MM.1S (cell line): ENCODE measurements around the gene PRKAG2.

ENCODE experiments used
- DNase-seq: peaks from one replicate; pipeline ENCODE4 v3.0.0-alpha.2; 2015
- H2AFZ ChIP-seq: fragments of 300-600 bp; sonication (generic); 2 replicates; pipeline ENCODE4 v1.6.0; 2016; ENCODE audit warnings: antibody characterized with exemption, low read length
- H3F3A ChIP-seq: fragments of 300-600 bp; sonication (generic); 2 replicates; pipeline ENCODE4 v1.6.1; 2016; ENCODE audit warnings: mild to moderate bottlenecking, antibody characterized with exemption, low read length, moderate library complexity, mixed read lengths; ENCODE audit not compliant: insufficient read depth
- H3K27ac ChIP-seq: fragments of 300-600 bp; sonication (generic); 2 replicates; pipeline ENCODE4 v1.5.1; 2016; ENCODE audit warnings: mild to moderate bottlenecking, low read length
- H3K27me3 ChIP-seq: fragments of 300-600 bp; sonication (generic); replicated peaks from 2 replicates; pipeline ENCODE4 v1.6.0; 2016; ENCODE audit warnings: low read length; ENCODE audit not compliant: insufficient read depth
- H3K36me3 ChIP-seq: fragments of 300-600 bp; sonication (generic); replicated peaks from 2 replicates; pipeline ENCODE4 v1.6.1; 2016; ENCODE audit warnings: mild to moderate bottlenecking, low read length, mixed read lengths; ENCODE audit not compliant: insufficient read depth
- H3K4me1 ChIP-seq: fragments of 300-600 bp; sonication (generic); 2 replicates; pipeline ENCODE4 v1.6.1; 2016; ENCODE audit warnings: low read length, mixed read lengths
- H3K4me2 ChIP-seq: fragments of 300-600 bp; sonication (generic); 2 replicates; pipeline ENCODE4 v1.6.0; 2016; ENCODE audit warnings: low read depth, low read length
- H3K4me3 ChIP-seq: fragments of 300-600 bp; sonication (generic); 2 replicates; pipeline ENCODE4 v1.5.1; 2016; ENCODE audit warnings: low read length, mixed read lengths
- H3K79me2 ChIP-seq: fragments of 300-600 bp; sonication (generic); 2 replicates; pipeline ENCODE4 v1.6.1; 2016; ENCODE audit warnings: mixed run types, low read length, mixed read lengths
- H3K9ac ChIP-seq: fragments of 300-600 bp; sonication (generic); 2 replicates; pipeline ENCODE4 v1.6.1; 2016; ENCODE audit warnings: low read length, mixed read lengths
- H3K9me2 ChIP-seq: fragments of 300-600 bp; sonication (generic); replicated peaks from 2 replicates; pipeline ENCODE4 v1.6.1; 2016; ENCODE audit warnings: mild to moderate bottlenecking, low read length, mixed read lengths; ENCODE audit not compliant: insufficient read depth
- H3K9me3 ChIP-seq: fragments of 300-600 bp; sonication (generic); replicated peaks from 2 replicates; pipeline ENCODE4 v1.6.1; 2016; ENCODE audit warnings: mild to moderate bottlenecking, low read length, mixed read lengths; ENCODE audit not compliant: insufficient read depth
- H4K20me1 ChIP-seq: fragments of 300-600 bp; sonication (generic); 2 replicates; pipeline ENCODE4 v1.6.1; 2016; ENCODE audit warnings: mild to moderate bottlenecking, low read length, moderate library complexity, mixed read lengths; ENCODE audit not compliant: insufficient read depth
- CTCF ChIP-seq: fragments of 300-600 bp; sonication (generic); IDR thresholded peaks from 2 replicates; pipeline ENCODE4 v1.5.1; 2016; ENCODE audit warnings: antibody characterized with exemption, low read length, mixed read lengths
- EZH2 ChIP-seq: fragments of 300-600 bp; sonication (generic); optimal IDR thresholded peaks from 2 replicates; pipeline ENCODE3; 2017; ENCODE audit warnings: low read depth, mild to moderate bottlenecking, antibody characterized with exemption, low read length, mixed read lengths
- EZH2phosphoT487 ChIP-seq: fragments of 300-600 bp; sonication (generic); IDR thresholded peaks from 2 replicates; pipeline ENCODE4 v1.6.1; 2018; ENCODE audit warnings: antibody characterized with exemption, low read length

PRKAG2 gene

DNA sequence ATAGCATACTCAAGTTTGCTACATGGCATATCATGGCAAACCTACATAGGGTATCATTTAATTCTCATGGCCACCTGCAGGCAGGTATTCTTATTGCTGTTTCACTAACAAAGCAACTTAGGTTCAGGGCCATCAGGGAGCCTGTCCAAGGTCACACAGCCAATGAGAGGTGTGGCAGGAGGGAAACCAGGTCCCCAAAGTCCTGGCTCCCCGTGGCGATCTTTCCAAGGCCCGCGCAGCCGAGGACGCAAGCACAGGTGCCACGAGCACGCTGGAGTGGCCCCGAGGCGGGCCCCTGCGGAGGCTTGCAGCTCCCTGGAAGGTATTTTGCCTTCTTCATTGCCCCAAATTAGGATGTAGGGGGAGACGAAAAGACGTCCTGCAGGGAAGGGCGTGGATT is 20.8 kb downstream of the PRKAG2 start:
- peaks cover 62% of the 10 kb centered on the region for H3K27me3 ChIP-seq
- no peak for DNase-seq
- no peaks in the 10 kb centered on the region for H3K4me1 ChIP-seq
- no peak overlapping the region for H3K4me2 ChIP-seq
- H2AFZ ChIP-seq: no peak overlapping the region
- no peak overlapping the region for H3K4me3 ChIP-seq
- H3K9ac ChIP-seq: no peak overlapping the region
- TF ChIP-seq CTCF (no peak), EZH2 (no peak), EZH2phosphoT487 (no peak)
- no peak overlapping the region for H3K27ac ChIP-seq
- H3K36me3 ChIP-seq: no peaks in the 10 kb centered on the region
- no peaks in the 10 kb centered on the region for H3F3A ChIP-seq
- no peaks in the 10 kb centered on the region for H3K9me3 ChIP-seq
- H4K20me1 ChIP-seq: no peaks in the 10 kb centered on the region
- H3K9me2 ChIP-seq: no peaks in the 10 kb centered on the region
- H3K79me2 ChIP-seq: no peaks in the 10 kb centered on the region

- no peak overlapping the region for H2AFZ ChIP-seq
- peaks cover 3% of the 10 kb centered on the region; the same call in 1 of the 2 replicates for H3K4me1 ChIP-seq
- no peak overlapping the region for H3K27ac ChIP-seq
- peaks cover 51% of the 10 kb centered on the region for H3K27me3 ChIP-seq
- no peak for TF ChIP-seq EZH2
- no peak for TF ChIP-seq CTCF
- no peak for TF ChIP-seq EZH2phosphoT487
- no peak overlapping the region for H3K4me2 ChIP-seq
- H4K20me1 ChIP-seq: no peaks in the 10 kb centered on the region
- DNase-seq: no peak
- no peak overlapping the region for H3K4me3 ChIP-seq
- H3F3A ChIP-seq: no peaks in the 10 kb centered on the region
- H3K79me2 ChIP-seq: no peaks in the 10 kb centered on the region
- no peaks in the 10 kb centered on the region for H3K36me3 ChIP-seq
- H3K9me2 ChIP-seq: no peaks in the 10 kb centered on the region
- H3K9ac ChIP-seq: no peak overlapping the region
- no peaks in the 10 kb centered on the region for H3K9me3 ChIP-seq
Measured at GRCh38 chr7:151854720-151855071, 22.2 kb downstream of the PRKAG2 start.

GRCh38 chr7:151853896-151854719 is 22.8 kb downstream of the PRKAG2 start:
- no peaks in the 10 kb centered on the region for H4K20me1 ChIP-seq
- no peak overlapping the region for H3K27ac ChIP-seq
- no peak for TF ChIP-seq CTCF
- TF ChIP-seq EZH2phosphoT487: no peak
- TF ChIP-seq EZH2: no peak
- H3K4me3 ChIP-seq: no peak overlapping the region
- H3K36me3 ChIP-seq: no peaks in the 10 kb centered on the region
- no peaks in the 10 kb centered on the region for H3K9me2 ChIP-seq
- H3K9me3 ChIP-seq: no peaks in the 10 kb centered on the region
- H3K79me2 ChIP-seq: no peaks in the 10 kb centered on the region
- H3K4me1 ChIP-seq: peaks cover 3% of the 10 kb centered on the region; the same call in 1 of the 2 replicates
- H3K27me3 ChIP-seq: peaks cover 47% of the 10 kb centered on the region
- H3K9ac ChIP-seq: no peak overlapping the region
- no peak overlapping the region for H2AFZ ChIP-seq
- no peak for DNase-seq
- no peaks in the 10 kb centered on the region for H3F3A ChIP-seq
- H3K4me2 ChIP-seq: no peak overlapping the region
